ENCODE data around the gene PAPOLB.
A peak's percentile ranks its signal among the peaks of the same experiment; 100 is the strongest.

PAPOLB gene

GRCh38 chr7:4840079-4840501 is 21.7 kb downstream of the PAPOLB start:
- no peak for DNase-seq

GRCh38 chr7:4838626-4839334 is 23.1 kb downstream of the PAPOLB start:
- DNase-seq, result no peak

- no peak for DNase-seq
These were observed 23.8 kb downstream of the PAPOLB start for GRCh38 chr7:4837803-4838625.

GRCh38 chr7:4837041-4837802 is 24.6 kb downstream of the PAPOLB start:
- DNase-seq, result no peak

- no peak for DNase-seq
These were observed 25.6 kb downstream of the PAPOLB start for GRCh38 chr7:4836206-4836661.

- no peak for DNase-seq
These were observed 26.2 kb downstream of the PAPOLB start for GRCh38 chr7:4835398-4836205.

GRCh38 chr7:4834601-4835397 is 27.0 kb downstream of the PAPOLB start:
- no peak for DNase-seq

- DNase-seq, result no peak
These were observed 27.9 kb downstream of the PAPOLB start for GRCh38 chr7:4833691-4834600.

- no peak for DNase-seq
These were observed 28.7 kb downstream of the PAPOLB start for GRCh38 chr7:4833176-4833575.

GRCh38 chr7:4832711-4833110 is 29.1 kb downstream of the PAPOLB start:
- DNase-seq, result no peak

- DNase-seq, result no peak
These were observed 29.9 kb downstream of the PAPOLB start for GRCh38 chr7:4831723-4832495.

GRCh38 chr7:4830176-4830575 is 31.7 kb downstream of the PAPOLB start:
- peak; percentile 22 to 58 for DNase-seq

- DNase-seq, result no peak
These were observed 33.0 kb downstream of the PAPOLB start for GRCh38 chr7:4828720-4829383.

- DNase-seq, result no peak
These were observed 36.7 kb downstream of the PAPOLB start for GRCh38 chr7:4825081-4825480.

- DNase-seq, result no peak
These were observed 37.6 kb downstream of the PAPOLB start for GRCh38 chr7:4824120-4824775.

GRCh38 chr7:4823441-4824119 is 38.2 kb downstream of the PAPOLB start:
- no peak for DNase-seq

GRCh38 chr7:4822677-4823076 is 39.2 kb downstream of the PAPOLB start:
- DNase-seq, result no peak

- no peak for DNase-seq
These were observed 40.8 kb downstream of the PAPOLB start for GRCh38 chr7:4820967-4821471.

All from hippocampal formation (tissue), 2 donors.